Left lung (tissue), 10 donors: Measurements from ENCODE around the gene ZNF689. TPM values are rescaled to one million over a fixed set of nuclear protein-coding genes. Genes with fewer than 3 reads are reported as not detected.

Source experiments
- ATAC-seq: fragments of 200-7000 bp; cut with Tn5 transposase; one replicate; pipeline ENCODE4 v1.9.1; 2020; ENCODE audit warnings: moderate library complexity
- DNase-seq, 4 donors: peaks; one replicate each; pipeline ENCODE4 v3.0.0-alpha.2; 2013 to 2020
- H3K27ac ChIP-seq, 2 donors: fragments of 200-600 bp; sonication (generic) in 1 of 2; one replicate each; pipeline versions ENCODE4 v1.5.0 to v1.8.0; 2020 to 2021
- H3K27me3 ChIP-seq, 2 donors: fragments of 200-600 bp; sonication (generic) in 1 of 2; one replicate each; pipeline versions ENCODE4 v1.5.0 to v1.8.0; 2020 to 2021
- H3K36me3 ChIP-seq, 2 donors: fragments of 200-600 bp; sonication (generic) in 1 of 2; one replicate each; pipeline versions ENCODE4 v1.5.0 to v1.8.0; 2020 to 2021
- H3K4me1 ChIP-seq, 2 donors: fragments of 200-600 bp; one replicate each; pipeline ENCODE4 v1.8.0; 2021
- H3K4me3 ChIP-seq, 2 donors: fragments of 200-600 bp; sonication (generic) in 1 of 2; one replicate each; pipeline versions ENCODE4 v1.5.0 to v1.8.0; 2020 to 2021; ENCODE audit warnings: mild to moderate bottlenecking in 1 of 2
- H3K9me3 ChIP-seq, 2 donors: fragments of 200-600 bp; sonication (generic) in 1 of 2; one replicate each; pipeline versions ENCODE4 v1.5.0 to v1.8.0; 2020 to 2021
- CTCF ChIP-seq, 2 donors: fragments of 200-600 bp; sonication (generic) in 1 of 2; IDR thresholded peaks; one replicate each; pipeline versions ENCODE4 v1.5.0 to v1.8.0; 2021; ENCODE audit warnings: antibody characterized with exemption in 2 of 2
- intact Hi-C, 2 donors: fragments of 100-400 bp; cut with DNase I; formaldehyde crosslinking; loops; one replicate each; pipeline versions ENCODE4 v1.11.2 to v1.14.2; 2022
- polyA plus RNA-seq, 6 donors: library from polyadenylated mRNA; unstranded; fragments of 120-200 nt; gene quantifications; one replicate each; pipeline ENCODE4 v1.2.1, GENCODE V29; 2013; ENCODE audit not compliant: insufficient read length in 6 of 6
- total RNA-seq, 2 donors: library from RNA; stranded (reverse); fragmentation: NEBNext Ultra II Directional; extraction: Animal tissue kit (Norgen Biotek cat#: 25700); gene quantifications; one replicate each; pipeline ENCODE4 v1.2.1, GENCODE V29; 2021
- donor health status: DM: no; HTN: yes; CAD: no.
- donor health status: DM: no; HTN: no; CAD: no.

Gene ZNF689
- total and polyA plus RNA-seq, 8 donors = 5.4 to 9.9 (median 8.1) TPM

GRCh38 chr16:30656974-30657865 is 47.0 kb upstream of the ZNF689 start:
- ATAC-seq = no peak
- Histone ChIP-seq H3K36me3 (peaks cover 0 to 63% of the 10 kb centered on the region in 2 donors), H3K27me3 (no peaks in the 10 kb centered on the region), H3K4me1 (peaks cover 13 to 56% of the 10 kb centered on the region in 2 donors), H3K4me3 (peak overlapping the region; percentile 27 to 91), H3K9me3 (no peaks in the 10 kb centered on the region), H3K27ac (peak overlapping the region; percentile 86 to 100)
- DNase-seq = no peak
- TF ChIP-seq CTCF (IDR thresholded peaks at IDR 0.05) = no peak
- intact Hi-C loops = no loop called here

DNA sequence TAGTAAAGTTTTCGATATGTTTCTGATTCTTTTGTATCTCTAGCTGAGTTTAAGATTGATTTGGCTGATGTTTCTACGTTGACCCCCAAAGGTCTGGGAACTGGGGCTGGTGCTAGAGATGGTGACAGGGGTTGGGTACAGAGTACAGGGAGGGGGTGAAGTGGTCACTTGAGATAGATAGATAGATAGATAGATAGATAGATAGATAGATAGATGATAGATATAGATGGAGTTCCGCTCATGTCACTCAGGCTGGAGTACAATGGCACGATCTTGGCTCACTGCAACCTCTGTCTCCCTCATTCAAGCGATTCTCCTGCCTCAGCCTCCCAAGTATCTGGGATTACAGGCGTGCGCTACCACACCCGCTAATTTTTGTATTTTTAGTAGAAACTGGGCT is 46.2 kb upstream of the ZNF689 start:
- H3K27ac ChIP-seq = peak overlapping the region in 1 of 2 donors; percentile 100
- no peaks in the 10 kb centered on the region for H3K27me3 ChIP-seq
- peaks cover 15 to 55% of the 10 kb centered on the region in 2 donors for H3K4me1 ChIP-seq
- DNase-seq (no peak), ATAC-seq (no peak)
- peaks cover 0 to 55% of the 10 kb centered on the region in 2 donors for H3K36me3 ChIP-seq
- intact Hi-C loops = no loop called here
- TF ChIP-seq CTCF (IDR thresholded peaks at IDR 0.05) = no peak
- H3K9me3 ChIP-seq = no peaks in the 10 kb centered on the region
- no peak overlapping the region for H3K4me3 ChIP-seq

DNA sequence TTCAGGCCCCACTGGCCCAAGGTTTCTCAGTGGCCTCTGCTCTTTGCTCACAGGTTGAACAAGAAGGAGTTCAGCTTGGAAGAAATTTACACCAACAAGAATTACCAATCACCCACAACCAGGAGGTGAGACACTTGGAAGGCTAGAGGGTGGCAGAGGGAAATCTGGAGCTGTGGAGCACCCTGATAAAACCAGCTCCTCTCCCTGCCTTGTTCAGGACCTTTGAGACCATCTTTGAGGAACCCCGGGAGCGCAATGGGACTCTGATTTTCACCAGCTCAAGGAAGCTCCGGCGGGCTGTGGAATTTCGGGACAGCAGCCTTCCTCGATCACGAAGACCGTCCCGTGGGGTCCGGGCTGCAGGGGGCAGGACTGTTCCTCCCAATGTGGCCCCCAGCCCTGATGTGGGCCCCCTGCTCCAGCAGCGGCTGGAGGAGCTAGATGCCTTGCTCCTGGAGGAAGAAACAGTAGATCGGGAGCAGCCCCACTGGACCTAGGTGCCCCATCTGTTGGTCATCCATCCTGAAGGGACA is 45.7 kb upstream of the ZNF689 start:
- intact Hi-C loops = no loop called here
- Histone ChIP-seq H3K4me3 (no peak overlapping the region), H3K36me3 (peaks cover 0 to 50% of the 10 kb centered on the region in 2 donors), H3K9me3 (no peaks in the 10 kb centered on the region), H3K27me3 (no peaks in the 10 kb centered on the region), H3K4me1 (peaks cover 15 to 50% of the 10 kb centered on the region in 2 donors), H3K27ac (no peak overlapping the region)
- no peak for TF ChIP-seq CTCF (IDR thresholded peaks at IDR 0.05)
- no peak for ATAC-seq
- peak in 1 of 4 donors; percentile 31 for DNase-seq

DNA sequence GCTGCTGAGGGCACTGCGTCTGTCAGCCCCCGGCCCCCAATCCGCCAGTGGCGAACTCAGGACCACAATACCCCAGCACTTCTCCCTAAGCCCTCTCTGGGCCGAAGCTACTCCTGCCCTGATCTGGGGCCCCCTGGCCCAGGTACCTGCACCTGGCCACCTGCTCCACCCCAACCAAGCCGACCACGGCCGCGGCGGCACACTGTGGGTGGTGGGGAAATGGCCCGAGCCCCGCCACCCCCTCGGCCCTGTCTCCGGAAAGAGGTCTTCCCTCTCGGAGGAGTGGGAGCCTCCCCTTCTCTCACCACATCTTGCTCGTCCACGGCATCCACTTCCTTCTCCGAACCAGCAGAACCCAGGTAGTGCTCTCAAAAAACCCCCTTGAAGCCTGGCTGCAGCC is 44.7 kb upstream of the ZNF689 start:
- no peaks in the 10 kb centered on the region for H3K9me3 ChIP-seq
- peaks cover 15 to 43% of the 10 kb centered on the region in 2 donors for H3K4me1 ChIP-seq
- H3K27me3 ChIP-seq = no peaks in the 10 kb centered on the region
- TF ChIP-seq CTCF (IDR thresholded peaks at IDR 0.05) = no peak
- H3K4me3 ChIP-seq = no peak overlapping the region
- intact Hi-C loops = no loop called here
- ATAC-seq (no peak), DNase-seq (peak in 1 of 4 donors; percentile 29)
- H3K36me3 ChIP-seq = peaks cover 0 to 49% of the 10 kb centered on the region in 2 donors
- no peak overlapping the region for H3K27ac ChIP-seq

GRCh38 chr16:30652718-30653117 is 42.5 kb upstream of the ZNF689 start:
- Histone ChIP-seq H3K4me1 (peaks cover 15 to 45% of the 10 kb centered on the region in 2 donors), H3K27me3 (no peaks in the 10 kb centered on the region), H3K4me3 (peak overlapping the region in 1 of 2 donors; percentile 97), H3K36me3 (peaks cover 0 to 49% of the 10 kb centered on the region in 2 donors), H3K9me3 (no peaks in the 10 kb centered on the region), H3K27ac (no peak overlapping the region)
- intact Hi-C loops = no loop called here
- ATAC-seq (no peak), DNase-seq (peak in 1 of 4 donors; percentile 31)
- TF ChIP-seq CTCF (IDR thresholded peaks at IDR 0.05) = no peak
